HS-27A (cell line): Measurements from ENCODE around the gene ITPR2.
"Not testable (repeated sequence)": the region's sequence is repeated elsewhere in the genome, so short reads cannot be mapped to it uniquely, and the experiment has no call there.

Experiments used
- DNase-seq: peaks from one replicate; pipeline ENCODE4 v3.0.0-alpha.2; 2012; ENCODE audit warnings: low read depth, missing footprints

ITPR2 gene

DNA sequence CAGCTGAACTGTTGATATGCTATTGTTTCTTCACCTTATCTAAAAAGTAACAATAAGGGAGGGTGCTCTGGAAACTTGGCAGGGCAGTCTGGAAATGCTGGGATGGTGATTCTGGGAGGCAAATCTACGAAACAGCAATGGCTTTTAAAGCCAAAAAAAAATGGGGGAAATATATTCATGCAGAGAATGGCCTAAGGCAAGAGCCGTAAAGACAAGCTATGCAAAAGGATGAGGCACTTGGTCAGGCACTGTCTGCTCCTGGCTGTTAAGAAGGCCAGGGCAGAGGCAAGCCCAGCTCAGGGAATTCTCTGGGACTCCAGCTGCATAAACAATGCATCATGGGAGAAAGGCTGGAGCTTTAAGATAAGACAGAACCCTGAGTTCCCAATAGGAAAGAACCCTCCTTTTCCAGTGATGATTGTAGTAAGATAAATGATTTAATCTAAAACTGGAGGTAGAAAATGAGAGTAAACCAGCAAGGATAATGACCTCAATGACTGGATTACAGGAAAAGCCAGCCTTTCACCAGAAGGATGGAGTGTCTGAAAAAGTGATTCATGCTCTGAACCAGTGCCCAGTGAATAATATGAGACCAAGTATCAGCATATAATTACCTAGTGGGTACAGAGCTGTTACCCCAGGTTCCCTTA lies 46.0 kb downstream of the ITPR2 start:
- DNase-seq = no peak

DNA sequence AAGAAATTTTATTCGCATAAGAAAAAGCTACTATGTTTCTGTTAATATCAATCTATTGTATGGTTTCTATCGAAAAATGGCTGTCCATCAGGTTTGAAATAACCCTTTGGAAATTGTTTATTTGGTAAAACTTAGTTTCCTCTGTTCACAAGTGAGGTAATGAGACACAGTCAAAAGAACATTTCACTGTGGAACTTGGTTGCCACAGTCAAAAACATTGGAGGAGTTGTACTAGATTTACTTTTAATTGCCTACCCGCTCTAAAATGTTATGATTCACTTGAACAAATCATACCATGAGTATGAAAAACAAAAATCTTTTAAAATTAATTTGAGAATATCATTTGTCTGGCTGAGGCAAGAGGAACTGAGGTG lies 46.5 kb downstream of the ITPR2 start:
- DNase-seq = no peak

- not testable (repeated sequence) for DNase-seq
Observed at GRCh38 chr12:26783816-26784379, 49.1 kb downstream of the ITPR2 start.

- DNase-seq = no peak
Observed at GRCh38 chr12:26783131-26783526, 49.9 kb downstream of the ITPR2 start.

- DNase-seq = no peak
Observed at GRCh38 chr12:26782372-26783130, 50.4 kb downstream of the ITPR2 start.

- DNase-seq = not testable (repeated sequence)
Observed at GRCh38 chr12:26780656-26781055, 52.3 kb downstream of the ITPR2 start.

GRCh38 chr12:26778173-26778775 lies 54.7 kb downstream of the ITPR2 start:
- DNase-seq = not testable (repeated sequence)

DNA sequence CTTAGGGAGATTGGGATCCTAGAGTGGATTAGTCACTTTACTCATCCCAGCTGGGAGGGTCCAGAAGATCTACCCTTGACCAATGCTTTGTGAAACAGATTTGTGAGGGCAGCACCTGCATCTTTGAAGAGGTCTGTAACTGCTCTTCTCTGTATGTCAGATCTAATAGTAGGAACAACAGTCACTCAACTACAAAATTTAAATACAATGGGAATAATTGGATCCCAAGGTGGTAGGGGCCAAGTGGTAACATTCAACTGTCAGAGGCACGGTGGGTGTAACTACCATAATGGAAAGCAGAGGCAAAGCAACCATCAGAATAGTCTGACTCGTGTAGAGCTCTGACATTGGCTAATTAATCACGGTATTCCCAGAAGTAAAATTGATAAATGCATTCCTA lies 55.8 kb downstream of the ITPR2 start:
- DNase-seq = no peak

- not testable (repeated sequence) for DNase-seq
Observed at GRCh38 chr12:26775991-26776390, 57.0 kb downstream of the ITPR2 start.

DNA sequence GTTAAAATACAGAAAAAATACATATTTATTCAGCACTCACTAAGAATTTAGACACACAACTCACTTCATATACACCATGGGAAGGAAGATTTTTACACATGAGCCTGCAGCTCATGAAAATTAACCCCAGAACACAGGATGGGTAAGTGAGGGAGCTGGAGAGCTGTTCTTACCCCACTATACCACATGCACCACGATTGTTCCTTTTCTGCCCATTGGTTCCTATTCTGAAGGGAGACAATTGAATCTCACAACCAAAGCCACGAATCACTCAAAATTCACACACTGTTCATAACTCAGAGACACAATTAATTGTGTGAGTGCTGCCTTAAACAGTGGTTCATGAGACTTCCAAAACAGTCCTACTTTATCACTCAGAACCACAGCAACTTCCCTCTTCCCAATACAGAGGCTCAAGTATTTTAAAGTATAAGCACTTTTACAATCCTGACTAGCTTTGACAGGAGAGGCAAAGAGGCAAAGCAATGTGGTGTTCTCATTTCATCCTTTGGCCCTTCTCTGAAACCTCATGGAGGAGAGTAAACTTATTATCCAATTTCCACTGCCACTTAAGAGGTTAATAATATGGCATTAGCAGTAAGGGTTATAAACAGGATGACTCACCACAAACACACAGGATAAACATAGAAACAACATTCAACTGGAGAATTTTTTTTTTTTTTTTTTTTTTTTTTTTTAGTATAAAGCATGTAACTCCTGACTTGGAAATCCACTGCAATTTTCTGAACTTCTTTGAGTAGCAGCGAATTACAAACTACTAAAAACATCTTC lies 59.5 kb downstream of the ITPR2 start:
- DNase-seq = no peak

- no peak for DNase-seq
Observed at GRCh38 chr12:26771861-26772260, 61.1 kb downstream of the ITPR2 start.

DNA sequence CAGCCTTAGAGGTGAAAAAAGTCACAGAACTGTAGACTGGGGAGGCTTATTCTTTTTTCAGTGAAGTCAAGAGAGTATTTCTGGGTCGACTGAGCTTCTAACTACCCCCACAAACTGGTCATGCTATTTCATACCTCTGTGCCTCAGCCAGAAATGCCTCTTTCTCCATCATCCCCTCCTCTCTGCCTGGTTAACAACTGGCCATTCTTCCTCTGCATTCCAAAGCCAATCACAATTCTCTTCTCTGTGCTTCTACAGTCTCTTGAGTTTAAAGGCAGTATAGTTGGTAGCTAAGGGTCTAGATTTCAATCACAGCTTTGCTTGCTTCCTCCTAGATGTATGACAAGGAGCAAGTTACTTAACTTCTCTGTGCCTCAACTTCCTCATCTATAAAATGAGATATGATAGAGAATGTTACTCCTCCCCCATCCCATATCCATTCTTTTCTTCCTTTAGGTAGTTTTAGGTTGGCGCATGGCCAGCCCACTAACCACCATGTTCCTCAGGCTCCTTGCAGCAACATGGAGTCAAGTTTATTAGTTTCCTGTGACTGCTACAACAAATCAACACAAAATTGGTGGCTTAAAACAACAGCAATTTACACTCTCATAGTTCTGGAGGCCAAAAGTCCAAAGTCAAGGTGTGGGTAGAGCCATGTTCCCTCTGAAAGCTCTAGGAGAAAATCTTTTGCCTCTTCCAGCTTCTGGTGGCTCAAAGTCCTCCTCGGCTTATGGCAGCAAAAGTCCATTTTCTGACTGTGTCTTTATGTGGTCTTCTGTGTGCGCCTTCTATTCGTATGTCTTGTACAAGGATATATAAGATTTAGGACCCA lies 62.5 kb downstream of the ITPR2 start:
- DNase-seq = no peak

- no peak for DNase-seq
Observed at GRCh38 chr12:26769611-26770010, 63.4 kb downstream of the ITPR2 start.

GRCh38 chr12:26768611-26769603 lies 64.1 kb downstream of the ITPR2 start:
- no peak for DNase-seq

- no peak for DNase-seq
Observed at GRCh38 chr12:26767865-26768264, 65.1 kb downstream of the ITPR2 start.

- no peak for DNase-seq
Observed at GRCh38 chr12:26767116-26767515, 65.9 kb downstream of the ITPR2 start.

DNA sequence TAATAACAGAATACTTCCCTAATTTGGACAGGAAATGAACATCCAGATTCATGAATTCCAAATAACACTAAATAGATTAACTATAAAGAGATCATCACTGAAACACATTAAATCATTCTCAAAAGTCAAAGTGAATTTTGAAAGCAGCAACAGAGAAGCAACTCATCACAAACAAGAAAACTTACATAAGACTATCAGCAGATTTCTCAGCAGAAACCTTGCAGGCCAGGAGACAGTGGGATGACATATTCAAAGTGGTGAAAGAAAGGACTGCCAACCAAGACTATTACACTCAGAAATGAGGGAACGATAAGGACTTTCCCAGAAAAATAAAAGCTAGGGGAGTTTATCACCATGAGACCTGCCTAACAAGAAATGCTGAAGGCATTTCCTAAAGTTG lies 70.8 kb downstream of the ITPR2 start:
- no peak for DNase-seq

GRCh38 chr12:26761775-26762174 lies 71.2 kb downstream of the ITPR2 start:
- DNase-seq = no peak

GRCh38 chr12:26760657-26761293 lies 72.2 kb downstream of the ITPR2 start:
- no peak for DNase-seq

DNA sequence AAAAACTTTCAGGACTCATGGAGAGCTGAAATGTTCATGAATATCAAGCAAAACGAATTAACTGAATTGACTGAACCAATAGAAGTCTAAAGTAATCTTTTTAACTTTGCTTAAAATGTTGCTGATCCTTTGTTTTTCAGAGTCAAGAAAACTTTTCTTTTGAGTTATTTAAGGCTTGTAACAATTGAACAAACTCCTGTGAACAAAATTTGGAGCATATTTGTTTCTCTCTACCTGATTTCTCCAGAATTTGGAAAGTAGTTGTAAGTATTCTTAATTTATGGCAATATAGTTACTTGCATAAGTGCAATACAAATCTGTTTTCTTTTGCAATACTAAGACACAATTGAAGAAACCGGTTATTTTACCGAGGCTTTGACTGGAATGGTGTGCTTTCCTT lies 77.6 kb downstream of the ITPR2 start:
- DNase-seq = not testable (repeated sequence)
